ENCODE measurements around the gene PARP6. TPM values are rescaled to one million over a fixed set of nuclear protein-coding genes. Genes with fewer than 3 reads are reported as not detected.

PARP6 gene
- total RNA-seq, 1 experiment from 2014 or later, result 65.9 TPM

- Histone ChIP-seq H3K36me3 (ENCODE audit: low read depth) (peaks cover 87% of the 10 kb centered on the region), H4K20me1 (ENCODE audit: insufficient read depth) (peaks cover 61% of the 10 kb centered on the region), H3K4me3 (no peak overlapping the region), H3K27me3 (ENCODE audit: insufficient read depth, low read depth) (no peaks in the 10 kb centered on the region), H3K79me2 (ENCODE audit: low read depth) (peaks cover 28% of the 10 kb centered on the region; the same call in 1 of the 2 replicates), H2AFZ (no peak overlapping the region), H3K9me2 (ENCODE audit: insufficient read depth) (no peaks in the 10 kb centered on the region), H3K9me3 (ENCODE audit: insufficient read depth, low read depth) (no peaks in the 10 kb centered on the region), H3K27ac (no peak overlapping the region), H3K4me1 (replicated peaks; ENCODE audit: insufficient read depth) (no peaks in the 10 kb centered on the region), H3F3A (ENCODE audit: insufficient read depth, low read depth) (peaks cover 99% of the 10 kb centered on the region), H3K4me2 (no peak overlapping the region)
- no peak for DNase-seq
- ChIA-PET POLR2A (ENCODE audit: unreplicated experiment) (interaction anchor here (0.6 kb wide), 1 partner anchor 1035 kb away, joined by 19 read pairs; no protein-coding TSS in a partner anchor), CTCF (no interaction called here)
- TF ChIP-seq EZH2 (IDR thresholded peaks at IDR 0.05; ENCODE audit: low read depth), result no peak
- no peak for TF ChIP-seq CTCF (conservative IDR thresholded peaks at IDR 0.05)
- no TSS peak for BruUV-seq (replicated peaks)
- intact Hi-C loops (cut with micrococcal nuclease; ENCODE audit: unreplicated experiment), result no loop called here
Measured at GRCh38 chr15:72203507-72203837, 68.9 kb downstream of the PARP6 start.

- H3K36me3 ChIP-seq (ENCODE audit: low read depth), result peaks cover 84% of the 10 kb centered on the region
Measured at GRCh38 chr15:72202801-72203506, 69.4 kb downstream of the PARP6 start.

GRCh38 chr15:72202302-72202701 lies 70.1 kb downstream of the PARP6 start:
- Histone ChIP-seq H3K4me2 (no peak overlapping the region), H3K9me2 (ENCODE audit: insufficient read depth) (no peaks in the 10 kb centered on the region), H3K27me3 (ENCODE audit: insufficient read depth, low read depth) (no peaks in the 10 kb centered on the region), H3K27ac (peak overlapping the region; percentile 19; the same call in 1 of the 2 replicates), H2AFZ (no peak overlapping the region), H3K79me2 (ENCODE audit: low read depth) (peaks cover 17% of the 10 kb centered on the region; the same call in 1 of the 2 replicates), H4K20me1 (ENCODE audit: insufficient read depth) (peaks cover 54% of the 10 kb centered on the region), H3F3A (ENCODE audit: insufficient read depth, low read depth) (peaks cover 94% of the 10 kb centered on the region), H3K4me3 (no peak overlapping the region), H3K36me3 (ENCODE audit: low read depth) (peaks cover 77% of the 10 kb centered on the region), H3K9me3 (ENCODE audit: insufficient read depth, low read depth) (no peaks in the 10 kb centered on the region), H3K4me1 (replicated peaks; ENCODE audit: insufficient read depth) (no peaks in the 10 kb centered on the region)
- no peak for DNase-seq
- POLR2A ChIA-PET (ENCODE audit: unreplicated experiment), result interaction anchor here (0.7 kb wide), 1 partner anchor 21 kb away, joined by 5 read pairs; no protein-coding TSS in a partner anchor
- no peak for TF ChIP-seq CTCF (conservative IDR thresholded peaks at IDR 0.05)
- no TSS peak for BruUV-seq (replicated peaks)
- intact Hi-C loops (cut with micrococcal nuclease; ENCODE audit: unreplicated experiment), result no loop called here
- CTCF ChIA-PET, result no interaction called here

More at GRCh38 chr15:72202801-72203506, 69.4 kb downstream of the PARP6 start:
- Histone ChIP-seq H3K9me2 (ENCODE audit: insufficient read depth) (no peaks in the 10 kb centered on the region), H3K27ac (0 out of 2 replicates have a peak overlapping the region, but pooled peaks have one; percentile 19), H3K4me2 (no peak overlapping the region), H3F3A (ENCODE audit: insufficient read depth, low read depth) (peaks cover 99% of the 10 kb centered on the region), H4K20me1 (ENCODE audit: insufficient read depth) (peaks cover 58% of the 10 kb centered on the region), H3K4me3 (no peak overlapping the region), H2AFZ (no peak overlapping the region), H3K4me1 (replicated peaks; ENCODE audit: insufficient read depth) (no peaks in the 10 kb centered on the region), H3K9me3 (ENCODE audit: insufficient read depth, low read depth) (no peaks in the 10 kb centered on the region), H3K27me3 (ENCODE audit: insufficient read depth, low read depth) (no peaks in the 10 kb centered on the region), H3K79me2 (ENCODE audit: low read depth) (peaks cover 23% of the 10 kb centered on the region; the same call in 1 of the 2 replicates)
- intact Hi-C loops (cut with micrococcal nuclease; ENCODE audit: unreplicated experiment), result no loop called here
- ChIA-PET CTCF (no interaction called here), POLR2A (ENCODE audit: unreplicated experiment) (interaction anchor here (0.7 kb wide), 1 partner anchor 21 kb away, joined by 5 read pairs; no protein-coding TSS in a partner anchor)
- TF ChIP-seq EZH2 (IDR thresholded peaks at IDR 0.05; ENCODE audit: low read depth), result no peak
- TF ChIP-seq CTCF (conservative IDR thresholded peaks at IDR 0.05), result no peak
- no TSS peak for BruUV-seq (replicated peaks)
- DNase-seq, result no peak
